HG03095 (cell line): ENCODE results near the gene UGT2A3.
"Not testable (repeated sequence)": the region's sequence is repeated elsewhere in the genome, so short reads cannot be mapped to it uniquely, and the experiment has no call there.

Source experiments
- ATAC-seq: cut with Tn5 transposase; IDR thresholded peaks from one replicate; pipeline ENCODE4 v1.9.1; 2021; ENCODE audit warnings: moderate library complexity; ENCODE audit not compliant: unreplicated experiment

The UGT2A3 gene

DNA sequence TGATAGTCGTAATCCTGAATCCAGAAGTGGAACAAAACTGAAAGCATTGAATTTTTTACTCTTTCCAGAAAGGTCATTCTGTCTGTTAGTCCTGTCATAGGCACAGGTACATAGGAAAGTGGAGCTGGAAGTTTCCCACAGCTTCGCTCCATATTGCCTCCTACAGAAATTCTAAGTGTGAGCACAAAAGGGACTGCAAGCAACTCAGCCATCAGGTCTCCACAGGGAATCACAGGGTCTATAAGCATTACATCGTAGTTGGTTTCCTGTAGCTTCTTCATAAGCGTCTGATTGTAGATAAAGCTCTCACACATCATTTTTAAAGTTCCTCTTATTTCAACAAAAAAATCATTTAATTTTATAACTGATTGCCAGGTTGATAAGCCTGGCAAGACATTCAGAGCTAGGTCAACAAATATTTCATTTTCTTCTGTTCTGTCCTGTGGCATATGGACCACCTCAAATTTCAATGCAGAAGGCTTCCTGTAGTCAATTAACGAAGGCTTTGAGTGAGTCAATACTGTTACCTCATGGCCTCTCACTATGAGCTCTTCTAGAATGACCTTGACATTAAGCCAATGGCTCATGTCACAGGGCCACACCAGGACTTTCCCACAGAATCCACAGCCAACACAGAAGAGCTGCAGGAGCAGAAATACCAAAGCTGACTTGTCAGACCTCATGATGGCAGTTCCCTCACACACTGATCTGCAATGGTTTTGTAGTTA, at the start of gene UGT2A3:
Gene UGT2A3 (minus strand): TSS at position 727 of the 728 bp plus-strand sequence. CDS start 44 bp downstream, at position 683.
- ATAC-seq, result no peak

DNA sequence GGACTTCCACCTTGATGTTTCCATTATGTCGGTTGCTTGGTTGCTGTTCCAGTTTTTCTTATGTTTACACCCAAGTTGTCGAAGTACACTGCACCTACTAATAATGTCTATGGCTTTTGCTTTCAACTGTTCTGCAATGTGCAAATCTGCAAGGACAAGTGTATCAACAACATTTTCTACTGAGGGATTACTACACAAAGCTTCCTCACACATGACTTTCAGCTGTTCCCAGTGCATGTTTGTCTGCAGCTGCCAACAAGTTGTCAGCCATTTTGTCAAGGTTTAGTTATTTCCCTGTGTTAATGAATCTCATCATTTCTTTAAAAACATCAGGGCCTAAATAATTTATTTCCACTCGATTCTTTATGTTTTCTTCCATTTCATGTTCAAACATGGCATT, 45.4 kb upstream of the UGT2A3 start:
- no peak for ATAC-seq

DNA sequence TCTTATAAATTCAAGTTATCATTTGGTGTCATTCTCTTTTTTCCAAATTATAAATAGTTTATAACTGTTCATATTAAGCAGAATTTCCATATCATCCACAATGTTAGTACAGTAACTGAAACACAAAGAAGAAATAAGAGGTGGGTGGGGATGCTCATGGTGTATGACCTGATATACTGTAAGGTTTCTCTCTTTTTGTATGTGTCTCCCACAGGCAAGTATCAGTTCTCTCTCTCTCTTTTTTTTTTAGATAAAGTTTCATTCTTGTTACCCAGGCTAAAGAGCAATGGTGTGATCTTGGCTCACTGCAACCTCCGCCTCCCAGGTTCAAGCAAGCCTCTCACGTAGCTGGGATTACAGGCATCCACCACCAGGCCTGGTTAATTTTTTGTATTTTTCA, 43.7 kb upstream of the UGT2A3 start:
- ATAC-seq, result peak; percentile 59

DNA sequence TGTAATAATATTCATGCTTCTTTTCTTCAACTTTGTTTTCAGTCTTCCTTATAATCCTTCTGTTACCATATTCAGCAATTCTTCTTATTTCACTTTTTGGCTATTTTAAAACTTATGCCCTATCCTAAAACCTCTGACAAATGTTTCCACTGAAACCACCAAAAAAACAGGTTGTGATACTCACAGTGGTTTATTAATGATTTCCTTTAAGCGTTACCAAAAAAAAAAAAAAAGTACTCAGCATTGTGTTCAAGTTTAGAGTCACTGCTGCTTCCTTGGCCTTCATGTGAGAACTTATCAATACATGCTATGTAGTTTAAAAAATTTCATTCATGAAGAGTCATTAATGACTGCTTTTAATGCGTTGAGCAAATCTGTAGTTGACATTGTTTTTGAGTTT, 35.4 kb upstream of the UGT2A3 start:
- no peak for ATAC-seq

DNA sequence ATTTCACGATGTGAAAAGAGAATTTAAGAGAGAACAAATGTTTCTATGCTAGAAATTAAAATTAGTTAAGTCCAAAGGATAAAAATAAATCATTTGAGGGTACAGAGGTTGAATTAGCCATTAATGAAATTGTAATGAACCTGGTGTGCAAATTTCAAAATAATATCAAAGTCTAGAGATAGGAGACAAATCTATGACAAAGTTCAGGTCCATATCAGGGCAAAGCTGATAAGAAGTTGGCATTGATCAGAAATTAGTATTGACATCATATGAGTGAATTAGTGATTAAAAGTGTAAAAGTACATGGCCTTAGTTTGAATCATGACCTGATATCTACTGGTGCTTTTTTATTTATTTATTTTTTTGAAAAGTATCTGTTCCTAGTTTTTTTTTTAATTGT, 33.8 kb upstream of the UGT2A3 start:
- no peak for ATAC-seq

DNA sequence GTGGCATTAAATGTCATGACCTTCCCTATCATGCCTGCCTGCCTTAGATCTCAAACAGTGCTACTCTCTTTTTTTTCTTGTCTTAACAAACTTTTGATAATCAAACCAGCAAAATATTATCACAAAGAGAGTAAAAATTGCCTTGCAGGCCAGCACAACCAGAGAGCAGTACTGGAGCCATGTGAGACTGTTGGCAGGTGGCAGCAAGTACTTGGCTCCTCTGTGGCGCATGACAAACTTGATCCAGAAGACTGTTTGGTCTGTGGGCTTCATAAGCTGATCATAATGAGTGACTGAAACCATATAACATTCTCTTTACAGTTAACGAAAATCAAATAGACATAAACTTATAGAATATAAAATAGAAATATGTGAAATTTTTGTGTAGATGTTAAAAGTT, 33.3 kb upstream of the UGT2A3 start:
- ATAC-seq, result no peak

DNA sequence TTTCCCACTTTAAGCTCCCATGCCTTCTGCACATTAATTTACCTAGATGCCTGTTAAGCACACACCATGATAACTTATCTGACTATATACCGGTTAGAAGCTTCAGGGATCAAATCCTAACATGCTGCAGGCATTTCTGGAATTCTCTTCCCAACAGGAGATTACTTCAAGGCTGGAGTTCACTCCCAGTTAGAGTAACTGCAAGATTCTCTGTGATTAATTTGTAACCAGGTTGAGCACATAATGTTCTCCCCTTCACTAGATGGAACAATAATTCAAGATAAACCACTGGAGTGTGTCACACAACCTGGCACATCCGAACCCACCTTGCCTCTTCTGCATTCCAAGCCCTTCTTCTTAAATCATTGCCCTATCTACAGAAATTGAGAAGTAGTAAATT, 11.8 kb upstream of the UGT2A3 start:
- no peak for ATAC-seq

DNA sequence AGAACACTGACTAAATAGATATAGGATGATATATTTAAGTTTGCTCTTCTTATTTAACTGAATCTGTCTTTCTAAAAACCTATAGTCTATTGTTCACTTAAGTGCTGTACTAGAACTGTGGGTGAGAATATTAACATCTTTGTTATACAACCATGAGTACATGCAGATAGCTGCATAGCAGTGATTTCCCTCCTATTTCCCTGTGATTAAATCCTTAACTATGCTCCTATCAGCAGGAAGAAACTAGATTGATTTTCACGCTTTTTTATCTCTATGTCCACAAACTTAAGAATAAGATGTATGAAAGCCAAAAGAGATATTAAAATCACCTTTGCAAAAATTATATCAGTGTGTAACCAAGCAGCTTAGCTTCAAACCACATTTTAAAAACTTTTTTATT, 11.3 kb upstream of the UGT2A3 start:
- ATAC-seq, result no peak

DNA sequence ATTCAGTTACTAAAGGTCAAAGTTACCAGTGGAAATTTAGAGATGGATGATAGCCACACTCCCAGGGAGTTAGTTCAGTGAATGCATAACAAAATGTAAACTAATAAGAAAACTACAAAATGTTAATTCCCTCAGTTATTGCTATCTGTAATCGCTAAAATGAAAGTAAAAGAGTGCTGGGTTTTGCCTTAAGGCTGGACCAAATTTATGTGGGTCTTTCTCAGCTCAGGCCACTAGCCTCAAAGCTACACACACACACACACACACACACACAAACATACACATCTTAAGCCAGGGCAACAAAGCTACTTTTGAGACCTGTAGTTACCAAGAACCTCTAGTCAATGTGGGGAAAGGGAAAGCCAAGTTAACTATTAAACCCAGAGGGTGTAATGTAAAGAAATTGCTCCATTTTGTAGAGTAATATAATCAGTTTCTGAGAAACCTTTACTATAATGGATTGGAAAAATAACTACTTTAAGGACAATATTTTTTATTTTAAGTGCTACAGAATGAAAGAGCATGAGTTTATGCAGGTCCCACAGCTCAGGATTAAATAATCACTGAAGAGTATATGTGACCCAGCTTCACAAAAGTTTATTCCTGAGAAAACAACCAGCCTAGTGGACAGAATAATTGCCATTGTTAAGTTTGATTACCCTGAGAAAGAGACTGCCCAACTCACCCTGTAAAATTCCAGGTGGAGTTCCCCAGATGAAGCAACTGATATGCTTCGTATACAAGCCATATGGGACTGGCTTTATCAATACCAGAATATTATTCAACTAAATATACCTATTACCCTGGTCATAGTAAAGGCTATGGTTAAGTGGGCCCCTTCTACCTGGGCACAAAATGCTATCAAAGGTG, 8.9 kb upstream of the UGT2A3 start:
- ATAC-seq, result no peak

DNA sequence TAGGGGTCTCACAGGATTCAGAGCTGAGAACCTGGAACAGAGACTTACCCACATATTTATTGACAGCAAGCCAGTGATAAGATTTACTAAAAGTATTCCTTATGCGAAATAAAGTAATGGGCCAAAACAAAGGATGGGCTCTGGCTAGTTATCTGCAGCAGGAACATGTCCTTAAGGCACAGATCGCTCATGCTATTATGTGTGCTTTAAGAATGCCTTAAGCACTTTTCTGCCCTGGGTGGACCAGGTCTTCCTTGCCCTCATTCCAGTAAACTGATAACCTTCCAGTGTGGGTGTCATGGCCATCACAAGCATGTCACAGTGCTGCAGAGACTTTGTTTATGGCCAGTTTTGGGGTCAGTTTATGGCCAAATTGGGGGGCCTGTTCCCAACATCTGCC, 7.5 kb upstream of the UGT2A3 start:
- ATAC-seq, result not testable (repeated sequence)

DNA sequence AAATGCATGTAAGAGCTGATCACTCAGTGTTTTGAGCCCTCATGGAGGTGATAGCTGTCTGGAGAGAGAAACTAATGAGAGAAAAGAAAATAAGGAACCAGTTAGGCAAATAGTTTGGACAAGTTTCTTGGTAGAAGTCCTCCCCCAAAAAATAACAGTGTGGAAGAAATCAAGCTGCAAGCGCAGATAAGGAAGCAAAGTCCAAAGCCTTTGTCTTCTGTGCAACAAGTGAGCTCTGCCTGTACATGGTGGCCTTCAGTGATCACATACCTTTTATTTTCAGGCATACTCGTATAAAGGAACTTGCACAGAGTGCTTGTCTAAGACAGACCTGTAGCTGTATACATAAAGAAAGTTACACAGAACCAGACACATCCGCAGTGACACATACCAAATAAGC, 2.5 kb upstream of the UGT2A3 start:
- no peak for ATAC-seq

DNA sequence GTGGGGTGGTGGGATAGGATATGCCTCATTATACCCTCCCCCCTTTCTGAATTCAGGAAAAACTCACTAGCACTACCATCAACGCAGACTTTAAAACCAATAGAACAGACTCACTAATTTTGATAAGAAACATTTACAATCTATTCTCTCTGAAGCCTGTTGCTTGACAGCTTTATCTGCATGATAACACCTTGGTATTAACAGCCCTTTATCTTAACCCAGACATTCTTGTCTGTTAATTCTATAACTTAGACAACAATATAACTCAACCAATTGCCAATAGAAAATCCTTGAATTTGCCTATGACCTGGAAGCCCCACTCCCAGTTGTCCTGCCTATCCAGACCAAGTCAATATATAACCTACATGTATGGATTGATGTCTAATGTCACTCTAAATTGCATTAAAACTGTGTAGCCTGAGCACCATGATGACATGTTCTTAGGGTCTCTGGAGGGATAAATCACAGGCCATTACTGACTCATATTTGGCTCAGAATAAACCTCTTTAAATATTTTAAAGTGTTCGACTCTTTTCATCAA, 1.5 kb upstream of the UGT2A3 start:
- no peak for ATAC-seq

DNA sequence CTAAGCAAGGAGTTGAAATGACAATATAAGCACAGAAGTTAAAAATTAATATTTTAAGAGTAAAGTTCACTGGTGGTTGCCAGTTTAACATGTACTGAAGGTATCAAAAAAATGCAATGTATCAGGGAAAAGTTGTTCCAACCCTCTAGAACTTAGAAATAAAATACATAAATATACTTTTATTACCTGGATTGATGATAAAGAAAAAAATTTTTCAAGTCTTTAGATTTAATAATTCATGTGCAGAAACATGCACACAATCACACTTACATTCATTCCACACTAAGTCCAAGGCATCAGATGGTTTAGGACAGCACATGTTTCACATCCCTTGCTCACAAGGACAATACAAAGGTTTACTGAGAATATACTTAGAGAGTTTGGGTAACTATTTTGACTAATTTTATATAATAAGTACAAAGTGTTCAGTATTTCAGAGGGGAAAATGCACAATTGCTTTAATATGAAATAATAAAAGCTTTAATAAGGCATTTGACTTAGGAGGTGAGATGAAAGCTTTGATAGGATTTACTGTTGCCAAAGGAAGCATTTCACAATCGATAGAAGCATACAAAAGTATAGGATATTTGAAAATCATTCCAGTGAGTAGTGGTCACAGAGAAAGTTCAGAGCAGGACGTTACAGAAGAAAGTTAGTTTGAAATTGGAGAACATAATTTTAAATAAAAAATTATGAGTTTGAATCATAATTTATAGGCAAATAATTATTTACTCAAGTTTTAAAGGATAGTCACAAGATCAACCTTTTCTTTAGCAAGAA, 392 bp upstream of the UGT2A3 start:
- no peak for ATAC-seq

DNA sequence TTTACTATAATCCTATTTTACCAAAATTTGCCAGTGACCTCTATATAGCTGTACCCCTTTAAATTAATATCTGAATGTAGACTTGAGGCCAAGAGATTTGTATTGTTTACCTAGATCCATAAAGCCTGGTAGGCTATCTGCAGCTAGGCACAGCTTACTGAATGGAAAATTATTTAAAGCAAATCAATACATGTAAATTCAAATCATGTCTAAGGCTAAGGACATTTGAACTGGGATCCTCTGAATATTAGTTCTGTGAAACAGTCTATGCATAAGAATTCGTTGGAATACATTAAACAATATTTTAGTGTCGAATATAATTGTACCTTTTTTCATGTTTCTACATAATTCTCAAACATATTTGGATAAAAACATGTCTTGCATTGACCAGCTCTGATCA, 1.6 kb downstream of the UGT2A3 start:
- no peak for ATAC-seq

DNA sequence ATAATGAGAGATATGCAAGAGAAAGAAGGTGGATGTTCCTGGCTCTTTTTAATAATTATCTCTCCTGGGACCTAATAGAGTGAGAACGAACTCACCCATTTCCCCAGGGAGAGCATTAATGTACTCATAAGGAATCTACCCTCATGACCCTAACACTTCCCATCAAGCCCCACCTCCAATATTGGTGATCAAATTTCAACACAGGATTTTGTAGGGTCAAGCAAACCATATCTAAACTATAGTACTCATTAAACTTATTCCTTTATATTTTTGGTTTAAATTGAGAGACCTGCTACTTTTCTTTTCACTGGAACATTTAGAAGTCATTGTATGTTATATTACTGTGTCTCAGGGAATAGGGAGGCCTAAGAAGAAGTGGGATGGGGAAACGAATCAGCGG, 2.6 kb downstream of the UGT2A3 start:
- ATAC-seq, result no peak

DNA sequence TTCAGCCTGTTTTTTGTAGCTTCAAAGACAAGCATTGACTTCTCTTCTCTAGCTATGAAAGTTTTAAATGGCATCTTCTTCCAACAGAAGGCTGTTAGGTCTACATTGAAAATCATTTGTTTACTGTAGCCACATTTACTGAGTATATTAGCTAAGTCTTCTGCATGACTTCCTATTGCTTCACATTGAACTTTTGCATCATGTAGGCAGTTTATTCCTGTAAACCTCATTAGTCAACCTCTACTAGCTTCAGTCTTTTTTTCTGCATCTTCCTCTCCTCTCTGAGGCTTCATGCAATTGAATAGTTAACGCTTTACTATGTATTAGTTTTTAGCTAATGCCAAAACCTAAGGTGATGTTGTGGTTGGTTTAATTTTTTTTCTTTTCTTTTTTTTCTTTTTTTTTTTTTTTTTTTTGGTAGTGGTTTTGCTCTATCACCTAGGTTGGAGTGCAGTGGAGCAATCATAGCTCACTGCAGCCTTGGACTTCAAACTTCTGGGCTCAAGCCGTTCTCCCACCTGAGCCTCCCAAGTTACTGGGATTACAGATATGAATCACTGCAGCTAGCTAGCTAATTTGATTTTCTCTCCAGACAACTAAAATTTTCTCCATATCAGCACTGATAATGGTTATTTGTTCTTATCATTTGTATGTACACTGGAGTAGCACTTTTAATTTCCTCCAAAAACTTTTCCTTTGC, 3.4 kb downstream of the UGT2A3 start:
- no peak for ATAC-seq

DNA sequence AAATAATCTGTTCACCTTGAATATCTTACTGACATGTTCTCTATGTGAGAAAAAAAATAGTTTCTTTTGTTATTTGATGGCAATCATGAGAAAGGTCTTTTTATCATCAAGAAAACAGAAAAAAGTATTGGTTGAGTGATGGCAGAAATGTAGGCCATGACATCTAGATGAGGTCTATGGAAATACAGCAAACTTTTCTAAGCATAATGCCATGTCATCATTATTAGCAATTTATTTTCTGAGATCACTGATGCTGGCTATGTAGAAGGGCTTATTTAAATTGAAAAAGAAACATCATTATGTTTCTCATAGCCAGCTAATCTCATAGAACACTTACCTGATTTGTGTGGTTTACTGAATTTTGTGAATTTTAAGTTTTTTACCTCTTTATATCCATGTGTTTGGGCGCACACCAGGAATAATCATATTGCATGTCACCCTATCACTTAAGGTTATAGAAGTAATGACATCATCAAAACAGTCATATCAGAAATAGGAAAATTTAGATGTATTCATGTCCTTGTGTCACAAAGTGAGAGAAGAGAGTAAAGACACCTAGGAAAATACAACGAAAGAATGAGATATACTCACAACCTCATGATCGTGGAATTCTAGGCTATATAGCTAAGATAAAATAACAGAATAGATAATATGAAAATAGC, 22.4 kb downstream of the UGT2A3 start:
- ATAC-seq, result no peak

DNA sequence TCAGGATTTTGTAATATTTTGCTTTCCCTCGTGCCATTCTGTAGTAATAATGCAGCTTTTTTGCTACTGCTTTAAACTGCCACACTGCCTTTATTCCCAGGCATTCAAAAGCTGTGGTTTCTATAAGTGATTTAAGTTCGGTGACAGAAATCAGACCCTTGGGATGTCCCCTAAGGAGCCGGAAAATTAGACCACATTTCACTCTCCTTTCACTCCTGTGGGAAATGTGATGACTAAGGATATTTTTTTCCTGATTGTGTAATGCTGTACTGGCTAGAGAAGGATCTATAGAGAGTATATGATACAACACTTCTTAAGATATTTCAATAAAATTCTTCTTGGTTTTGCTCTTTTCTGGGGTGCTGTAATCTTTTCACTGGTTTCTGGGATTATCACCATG, 24.4 kb downstream of the UGT2A3 start:
- no peak for ATAC-seq

DNA sequence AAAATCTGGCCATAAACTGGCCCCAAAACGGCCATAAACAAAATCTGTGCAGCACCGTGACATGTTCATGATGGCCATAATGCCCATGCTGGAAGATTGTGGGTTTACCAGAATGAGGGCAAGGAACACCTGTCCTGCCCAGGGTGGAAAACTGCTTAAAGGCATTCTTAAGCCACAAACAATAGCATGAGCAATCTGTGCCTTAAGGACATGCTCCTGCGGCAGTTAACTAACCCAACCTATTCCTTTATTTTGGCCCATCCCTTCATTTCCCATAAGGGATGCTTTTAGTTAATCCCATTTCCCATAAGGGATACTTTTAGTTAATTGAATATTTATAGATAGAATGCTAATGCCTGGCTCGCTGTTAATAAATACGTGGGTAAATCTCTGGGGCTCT, 29.4 kb downstream of the UGT2A3 start:
- ATAC-seq, result not testable (repeated sequence)

DNA sequence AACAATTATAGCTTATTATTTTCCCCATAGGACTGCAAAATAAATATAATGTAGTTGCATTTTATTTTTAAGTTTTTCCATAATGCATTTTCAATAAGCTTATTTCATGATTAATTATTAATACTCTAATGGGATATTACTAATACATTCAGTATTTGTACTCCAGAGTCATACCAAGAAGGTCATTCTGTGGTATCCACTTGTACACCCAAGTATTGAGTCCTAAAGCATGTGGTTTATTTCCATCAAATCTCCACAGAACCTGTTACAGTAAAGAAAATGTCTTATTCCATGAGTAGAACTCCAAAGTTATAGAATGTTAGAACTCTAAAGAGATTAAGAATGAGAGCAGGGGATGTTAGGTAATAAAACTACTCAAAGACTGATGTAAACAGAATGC, 30.6 kb downstream of the UGT2A3 start:
- no peak for ATAC-seq
